ENCODE measurements around the gene ZNF512.
"Not testable (repeated sequence)": the region's sequence is repeated elsewhere in the genome, so short reads cannot be mapped to it uniquely, and the experiment has no call there.

Gene ZNF512

GRCh38 chr2:27582695-27583389 is at the start of gene ZNF512:
ZNF512 (plus strand) TSS chr2:27583042; CDS start chr2:27583113, 71 bp downstream.
- DNase-seq = peak; percentile 95 to 96

GRCh38 chr2:27537287-27537686 is 45.6 kb upstream of the ZNF512 start:
- no peak for DNase-seq

GRCh38 chr2:27538839-27539450 is 43.9 kb upstream of the ZNF512 start:
- not testable (repeated sequence) for DNase-seq

- DNase-seq = not testable (repeated sequence)
Observed at GRCh38 chr2:27539649-27540048, 43.2 kb upstream of the ZNF512 start.

- no peak for DNase-seq
Observed at GRCh38 chr2:27544143-27544821, 38.6 kb upstream of the ZNF512 start.

GRCh38 chr2:27545348-27546141 is 37.3 kb upstream of the ZNF512 start:
- no peak for DNase-seq

GRCh38 chr2:27549303-27549702 is 33.5 kb upstream of the ZNF512 start:
- no peak for DNase-seq

- no peak for DNase-seq
Observed at GRCh38 chr2:27551514-27551913, 31.3 kb upstream of the ZNF512 start.

GRCh38 chr2:27552941-27553340 is 29.9 kb upstream of the ZNF512 start:
- no peak for DNase-seq

- not testable (repeated sequence) for DNase-seq
Observed at GRCh38 chr2:27554451-27554850, 28.4 kb upstream of the ZNF512 start.

- no peak for DNase-seq
Observed at GRCh38 chr2:27559228-27559627, 23.6 kb upstream of the ZNF512 start.

- DNase-seq = no peak
Observed at GRCh38 chr2:27561060-27561459, 21.8 kb upstream of the ZNF512 start.

- no peak for DNase-seq
Observed at GRCh38 chr2:27566628-27567027, 16.2 kb upstream of the ZNF512 start.

GRCh38 chr2:27569398-27569797 is 13.4 kb upstream of the ZNF512 start:
- no peak for DNase-seq

GRCh38 chr2:27571197-27571596 is 11.6 kb upstream of the ZNF512 start:
- no peak for DNase-seq

- DNase-seq = no peak
Observed at GRCh38 chr2:27571681-27572080, 11.2 kb upstream of the ZNF512 start.

- DNase-seq = no peak
Observed at GRCh38 chr2:27572439-27572838, 10.4 kb upstream of the ZNF512 start.

GRCh38 chr2:27572998-27573429 is 9.8 kb upstream of the ZNF512 start:
- DNase-seq = no peak

GRCh38 chr2:27573452-27573851 is 9.4 kb upstream of the ZNF512 start:
- no peak for DNase-seq

- no peak for DNase-seq
Observed at GRCh38 chr2:27581417-27582128, 1.3 kb upstream of the ZNF512 start.

- no peak for DNase-seq
Observed at GRCh38 chr2:27582129-27582694, 630 bp upstream of the ZNF512 start.

GRCh38 chr2:27583390-27583915 is 611 bp downstream of the ZNF512 start:
- DNase-seq = no peak

Measured in NCI-H1930 (cell line).